ENCODE results near the gene KLK6.

- TF ChIP-seq POLR2A (IDR thresholded peaks at IDR 0.05) (no peak), CTCF (IDR thresholded peaks at IDR 0.05) (no peak)
Observed at GRCh38 chr19:50992666-50993035, 23.3 kb upstream of the KLK6 start.
